IPS DF 6.9 (cell line): ENCODE measurements around the gene CASP3.
"Not testable (repeated sequence)": the region's sequence is repeated elsewhere in the genome, so short reads cannot be mapped to it uniquely, and the experiment has no call there.

Source experiments
- DNase-seq: peaks from one replicate; pipeline ENCODE4 v3.0.0-alpha.2; 2013; ENCODE audit warnings: low read depth, low spot score
- H3K27ac ChIP-seq: one replicate; pipeline ENCODE4 v1.5.1; 2013; ENCODE audit warnings: low read length, control low read depth
- H3K27me3 ChIP-seq: 2 replicates; pipeline ENCODE4 v1.6.1; 2013; ENCODE audit warnings: mild to moderate bottlenecking, low read length; ENCODE audit not compliant: control insufficient read depth, insufficient read depth
- H3K36me3 ChIP-seq: 2 replicates; pipeline ENCODE4 v1.6.1; 2013; ENCODE audit warnings: low read length; ENCODE audit not compliant: control insufficient read depth, insufficient read depth
- H3K4me1 ChIP-seq: 2 replicates; pipeline ENCODE4 v1.6.1; 2013; ENCODE audit warnings: low read length; ENCODE audit not compliant: control insufficient read depth, insufficient read depth
- H3K4me3 ChIP-seq: 2 replicates; pipeline ENCODE4 v1.5.1; 2013; ENCODE audit warnings: mild to moderate bottlenecking, low read length
- H3K9me3 ChIP-seq: 2 replicates; pipeline ENCODE4 v1.6.1; 2013; ENCODE audit warnings: low read length, inconsistent platforms; ENCODE audit not compliant: control insufficient read depth, insufficient read depth
- WGBS: extraction: QIAGEN DNeasy Blood & Tissue Kit; methylation state at CpG from one replicate; pipeline ENCODE4 v1.1.7; 2013; ENCODE audit warnings: mixed read lengths, missing lambda C conversion rate; ENCODE audit not compliant: insufficient read length, insufficient coverage; 5-methylcytosine and 5-hydroxymethylcytosine counted together

The CASP3 gene

DNA sequence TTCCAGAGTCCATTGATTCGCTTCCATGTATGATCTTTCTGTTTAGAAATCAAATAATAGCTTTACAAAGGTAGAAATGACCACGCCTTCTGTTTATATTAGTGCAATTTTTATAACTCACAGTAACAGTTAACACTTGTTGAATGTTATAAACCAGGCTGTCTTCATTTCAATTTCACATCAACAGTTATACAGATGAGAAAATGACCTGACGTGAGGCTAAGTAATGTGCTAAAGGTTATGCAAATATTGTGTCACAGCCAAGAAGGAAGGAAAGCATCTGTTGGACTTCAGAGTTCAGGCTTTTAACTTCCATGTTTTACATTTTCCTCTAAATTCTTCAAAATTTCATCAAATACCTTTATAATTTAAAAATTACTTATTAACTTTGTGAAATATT is 13.9 kb downstream of the CASP3 start:
- no CpG with 5 or more reads among the region's 3 CpGs for WGBS
- no peaks in the 10 kb centered on the region for H3K4me1 ChIP-seq
- H3K4me3 ChIP-seq: no peak overlapping the region
- H3K36me3 ChIP-seq: peaks cover 18% of the 10 kb centered on the region; the same call in 1 of the 2 replicates
- H3K27ac ChIP-seq: no peak overlapping the region
- H3K27me3 ChIP-seq: no peaks in the 10 kb centered on the region
- no peaks in the 10 kb centered on the region for H3K9me3 ChIP-seq
- no peak for DNase-seq

DNA sequence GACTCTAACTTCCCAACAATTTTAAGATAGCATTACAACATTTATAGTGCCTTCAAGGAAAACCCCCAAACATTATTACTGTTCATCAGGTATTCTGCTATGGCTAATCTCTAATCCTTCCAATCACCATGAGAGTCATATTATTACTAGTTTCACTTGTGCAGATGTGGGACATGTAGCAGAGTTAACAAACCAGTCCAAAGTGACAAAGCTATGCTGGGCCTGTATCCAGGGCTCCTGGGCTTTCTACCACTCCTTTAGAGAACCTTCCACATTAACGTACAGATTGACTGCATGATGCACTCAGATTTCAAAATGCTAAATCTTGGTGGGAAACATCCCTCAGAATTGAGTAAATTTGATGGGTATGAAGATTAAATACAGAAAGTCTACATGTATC is 16.4 kb downstream of the CASP3 start:
- no CpG with 5 or more reads among the region's 1 CpG for WGBS
- H3K27ac ChIP-seq: no peak overlapping the region
- no peaks in the 10 kb centered on the region for H3K4me1 ChIP-seq
- DNase-seq: no peak
- no peaks in the 10 kb centered on the region for H3K27me3 ChIP-seq
- peaks cover 18% of the 10 kb centered on the region; the same call in 1 of the 2 replicates for H3K36me3 ChIP-seq
- no peaks in the 10 kb centered on the region for H3K9me3 ChIP-seq
- H3K4me3 ChIP-seq: no peak overlapping the region

DNA sequence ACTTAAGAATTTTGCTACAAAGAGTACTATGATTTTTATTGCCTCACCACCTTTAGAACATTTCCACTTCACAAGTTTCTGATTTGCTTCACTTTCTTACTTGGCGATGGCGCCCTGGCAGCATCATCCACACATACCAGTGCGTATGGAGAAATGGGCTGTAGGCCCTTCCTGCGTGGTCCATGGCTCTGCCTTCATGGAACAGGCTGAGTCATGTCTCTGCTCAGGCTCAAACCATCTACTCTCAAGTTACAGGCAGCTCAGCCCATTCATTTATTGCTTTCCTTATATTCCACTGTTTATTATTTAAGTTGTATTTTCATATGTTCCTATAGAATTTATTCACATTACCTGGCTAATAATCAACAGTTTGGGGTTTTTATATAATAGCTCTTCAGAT is 21.1 kb downstream of the CASP3 start:
- no peaks in the 10 kb centered on the region for H3K9me3 ChIP-seq
- peaks cover 8% of the 10 kb centered on the region; the same call in 1 of the 2 replicates for H3K36me3 ChIP-seq
- H3K4me3 ChIP-seq: no peak overlapping the region
- WGBS: no CpG with 5 or more reads among the region's 4 CpGs
- no peaks in the 10 kb centered on the region for H3K27me3 ChIP-seq
- no peaks in the 10 kb centered on the region; the same call in 1 of the 2 replicates for H3K4me1 ChIP-seq
- DNase-seq: no peak
- H3K27ac ChIP-seq: no peak overlapping the region

DNA sequence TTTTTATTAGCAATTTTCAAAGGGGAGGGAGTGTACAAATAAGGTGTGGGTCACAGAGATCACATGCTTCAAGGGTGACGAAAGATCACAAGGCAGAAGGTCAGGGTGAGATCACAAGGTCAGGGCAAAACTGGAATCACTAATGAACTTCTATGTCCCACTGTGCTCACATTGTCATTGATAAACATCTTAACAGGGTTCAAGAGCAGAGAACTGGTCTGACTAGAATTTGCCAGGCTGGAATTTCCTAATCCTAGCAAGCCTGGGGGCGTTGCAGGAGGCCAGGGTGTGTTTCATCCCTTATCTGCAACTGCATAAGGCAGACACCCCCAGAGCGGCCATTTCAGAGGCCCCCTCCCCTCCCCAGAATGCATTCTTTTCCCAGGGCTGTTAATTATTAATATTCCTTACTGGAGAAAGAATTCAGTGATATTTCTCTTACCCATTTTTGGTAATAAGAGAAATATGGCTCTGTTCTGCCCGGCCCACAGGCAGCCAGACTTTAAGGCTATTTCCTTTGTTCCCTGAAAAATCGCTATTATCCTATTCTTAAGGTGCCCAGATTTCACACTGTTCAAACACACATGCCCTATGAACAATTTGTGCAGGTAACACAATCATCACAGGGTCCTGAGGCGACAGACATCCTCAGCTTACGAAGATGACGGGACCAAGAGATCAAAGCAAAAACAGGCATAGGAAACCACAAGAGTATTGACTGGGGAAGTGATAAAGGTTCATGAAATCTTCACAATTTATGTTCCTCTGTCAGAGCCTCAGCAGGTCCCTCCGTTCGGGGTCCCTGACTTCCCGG is 23.3 kb downstream of the CASP3 start:
- not testable (repeated sequence) for H3K36me3 ChIP-seq, H3K4me1 ChIP-seq, H3K4me3 ChIP-seq, DNase-seq, H3K27ac ChIP-seq, H3K9me3 ChIP-seq, H3K27me3 ChIP-seq
- no CpG with 5 or more reads among the region's 11 CpGs for WGBS

DNA sequence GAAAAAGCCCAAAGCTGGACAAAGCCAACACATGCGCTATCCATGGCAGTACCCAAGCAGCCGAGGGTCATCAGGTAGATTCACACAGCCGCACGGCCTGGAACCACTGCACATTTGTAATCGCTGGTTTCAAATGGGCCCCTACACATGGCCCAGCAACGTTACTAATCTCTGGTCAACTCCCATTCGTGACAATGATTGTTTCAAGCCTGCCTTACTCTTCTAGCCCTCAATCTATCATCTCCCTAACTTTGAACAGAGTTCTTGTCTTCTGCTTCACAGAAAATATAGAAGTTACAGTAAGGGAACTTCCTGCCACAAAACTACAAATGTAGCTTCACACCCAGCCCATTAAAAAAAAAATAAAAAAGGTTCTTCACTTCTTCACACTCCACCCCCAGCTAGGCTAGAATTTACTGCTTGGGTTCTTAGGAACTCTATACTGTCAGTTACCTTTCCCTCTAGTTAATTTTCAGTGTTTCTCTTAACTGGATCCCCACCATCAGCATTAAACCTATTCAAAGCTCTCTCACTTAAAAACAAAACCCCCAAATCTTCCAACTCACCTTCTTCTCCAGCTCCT is 24.2 kb downstream of the CASP3 start:
- H3K27me3 ChIP-seq: no peaks in the 10 kb centered on the region
- H3K36me3 ChIP-seq: peaks cover 4% of the 10 kb centered on the region; the same call in 1 of the 2 replicates
- no peaks in the 10 kb centered on the region for H3K9me3 ChIP-seq
- no peak overlapping the region for H3K4me3 ChIP-seq
- H3K27ac ChIP-seq: no peak overlapping the region
- H3K4me1 ChIP-seq: no peaks in the 10 kb centered on the region; the same call in 1 of the 2 replicates
- no peak for DNase-seq
- WGBS: no CpG with 5 or more reads among the region's 7 CpGs

DNA sequence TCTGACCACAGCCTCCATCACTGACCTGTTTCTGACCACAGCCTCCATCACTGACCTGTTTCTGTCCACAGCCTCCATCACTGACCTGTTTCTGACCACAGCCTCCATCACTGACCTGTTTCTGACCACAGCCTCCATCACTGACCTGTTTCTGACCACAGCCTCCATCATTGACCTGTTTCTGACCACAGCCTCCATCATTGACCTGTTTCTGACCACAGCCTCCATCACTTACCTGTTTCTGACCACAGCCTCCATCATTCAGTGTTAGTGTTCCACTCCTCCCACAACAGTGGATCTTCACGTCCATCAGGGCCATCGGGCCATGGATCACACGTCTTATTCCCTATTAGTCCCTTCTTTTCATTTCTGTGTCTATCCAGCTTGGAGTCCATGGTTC is 24.7 kb downstream of the CASP3 start:
- H3K4me1 ChIP-seq, H3K36me3 ChIP-seq, H3K27me3 ChIP-seq, H3K27ac ChIP-seq, DNase-seq, H3K4me3 ChIP-seq, H3K9me3 ChIP-seq: not testable (repeated sequence)
- no CpG with 5 or more reads among the region's 3 CpGs for WGBS

DNA sequence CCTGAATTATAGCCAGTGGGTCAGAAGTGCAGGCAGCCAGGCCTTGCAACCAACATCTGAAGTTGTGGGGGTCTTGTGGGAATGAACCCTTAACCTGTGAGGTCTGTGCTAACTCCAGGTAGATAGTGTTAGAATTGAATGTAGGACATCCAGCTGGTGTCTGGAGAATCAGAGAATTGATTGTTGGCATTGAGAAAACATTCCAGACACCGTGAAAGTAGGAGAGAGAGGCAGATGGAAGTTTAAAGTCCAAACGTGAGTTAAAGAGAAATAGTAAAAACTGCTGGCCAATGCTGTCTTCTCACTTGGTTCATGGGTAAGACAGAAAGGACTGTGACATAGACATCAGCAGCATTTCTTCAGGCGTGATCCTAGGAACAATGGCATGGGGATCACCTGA is 27.7 kb downstream of the CASP3 start:
- no peaks in the 10 kb centered on the region for H3K36me3 ChIP-seq
- no peak for DNase-seq
- no peaks in the 10 kb centered on the region for H3K27me3 ChIP-seq
- H3K9me3 ChIP-seq: no peaks in the 10 kb centered on the region
- H3K27ac ChIP-seq: no peak overlapping the region
- H3K4me3 ChIP-seq: no peak overlapping the region
- no peaks in the 10 kb centered on the region for H3K4me1 ChIP-seq
- no CpG with 5 or more reads among the region's 3 CpGs for WGBS

DNA sequence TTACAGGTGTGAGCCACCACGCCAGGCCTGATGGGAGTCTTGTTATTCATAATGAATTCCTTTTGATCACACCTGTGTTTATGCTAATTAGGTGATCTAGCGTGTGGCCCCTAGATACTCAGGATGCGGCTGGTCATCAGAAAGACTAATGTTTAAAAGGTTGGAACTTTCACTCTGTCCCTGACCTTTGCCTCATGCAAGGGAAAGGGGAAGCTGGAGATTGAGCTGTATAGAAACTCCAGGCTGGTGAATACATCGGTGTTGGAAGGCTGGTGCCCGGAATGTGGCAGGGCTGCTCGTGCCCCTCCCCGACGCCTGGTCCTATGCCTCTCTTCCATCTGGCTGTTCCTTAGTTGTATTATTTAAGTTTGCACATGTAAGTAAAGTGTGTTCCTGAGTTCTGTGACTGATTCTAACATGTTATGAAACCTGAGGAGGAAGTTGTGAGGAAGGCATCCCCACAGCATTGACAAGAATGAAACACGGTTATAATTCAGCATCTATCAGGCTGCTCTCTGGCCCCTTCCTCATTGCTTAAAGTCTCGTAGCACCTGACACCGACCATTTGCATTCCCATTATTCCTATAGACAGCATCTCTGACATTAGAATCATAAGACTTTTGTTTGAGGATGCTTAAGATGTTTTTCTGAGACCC is 28.9 kb downstream of the CASP3 start:
- Histone ChIP-seq H3K27ac (no peak overlapping the region), H3K36me3 (no peaks in the 10 kb centered on the region), H3K4me3 (no peak overlapping the region), H3K9me3 (no peaks in the 10 kb centered on the region), H3K4me1 (no peaks in the 10 kb centered on the region), H3K27me3 (no peaks in the 10 kb centered on the region)
- WGBS: no CpG with 5 or more reads among the region's 11 CpGs
- DNase-seq: no peak

DNA sequence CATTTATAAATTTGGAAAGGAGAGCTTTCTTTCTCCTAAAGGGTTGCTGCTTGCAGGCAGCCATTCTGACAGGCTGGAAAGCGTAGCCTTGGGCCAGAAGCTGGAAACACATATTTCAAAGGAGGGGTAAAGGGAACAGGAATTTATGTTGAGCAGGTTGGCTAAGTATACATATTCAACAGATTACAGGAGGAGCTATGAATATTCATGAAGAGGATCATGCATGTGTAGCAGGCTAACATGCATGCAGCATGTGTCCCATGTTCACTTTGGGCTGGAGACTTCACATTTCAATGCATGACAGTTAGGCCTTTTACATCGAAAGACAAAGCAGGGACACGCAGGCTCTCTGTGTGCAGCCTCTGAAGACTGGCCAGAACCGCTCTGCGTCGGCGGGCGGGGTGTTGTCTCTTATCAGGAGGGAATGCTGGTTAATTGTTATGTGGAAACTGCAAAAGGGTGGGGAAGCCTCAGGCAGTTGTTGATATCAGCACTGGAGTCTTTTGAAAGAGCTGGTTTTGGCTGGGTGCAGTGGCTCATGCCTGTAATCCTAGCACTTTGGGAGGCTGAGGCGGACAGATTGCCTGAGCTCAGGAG is 31.5 kb downstream of the CASP3 start:
- peaks cover 3% of the 10 kb centered on the region for H3K9me3 ChIP-seq
- H3K4me3 ChIP-seq: no peak overlapping the region
- WGBS: no CpG with 5 or more reads among the region's 9 CpGs
- H3K4me1 ChIP-seq: no peaks in the 10 kb centered on the region
- H3K27me3 ChIP-seq: no peaks in the 10 kb centered on the region
- H3K27ac ChIP-seq: no peak overlapping the region
- H3K36me3 ChIP-seq: no peaks in the 10 kb centered on the region; the same call in 1 of the 2 replicates
- no peak for DNase-seq
